ENCODE data around the gene SOD1. TPM values are rescaled to one million over a fixed set of nuclear protein-coding genes. Genes with fewer than 3 reads are reported as not detected.

Gene SOD1
- total and polyA plus RNA-seq, 10 of the 15 experiments (the other 5 are each of a cell fraction or from before 2014, with no cell fraction given) = 171 to 710 (median 313) TPM

- TF ChIP-seq CUX1 (IDR thresholded peaks at IDR 0.05; ENCODE audit: insufficient replicate concordance, low read depth, low read length) = no peak
- TF ChIP-seq SP1 (IDR thresholded peaks at IDR 0.05; ENCODE audit: low read depth, low read length) = peak; percentile 89
- peak in 1 of 2 experiments; percentile 43; a peak in 1 of 3 replicates for TF ChIP-seq EGR1 (IDR thresholded peaks at IDR 0.05; ENCODE audit: borderline replicate concordance in 1 of 2, low read depth in 2 of 2, low read length in 2 of 2)
- no peak for TF ChIP-seq ATF3 (IDR thresholded peaks at IDR 0.05; ENCODE audit: borderline replicate concordance, extremely low read depth, low read depth, low read length)
- TF ChIP-seq KLF5 (IDR thresholded peaks at IDR 0.05; ENCODE audit: partially characterized antibody) = peak; percentile 32
- 0 out of 2 replicates have a peak, but pooled peaks have one; percentile 36 for TF ChIP-seq RB1 (IDR thresholded peaks at IDR 0.05; ENCODE audit: borderline replicate concordance)
- TF ChIP-seq NR2C2 (IDR thresholded peaks at IDR 0.05; ENCODE audit: borderline replicate concordance, control insufficient read depth, insufficient read length, low read depth) = no peak
- peak; percentile 91 for TF ChIP-seq POU2F2 (IDR thresholded peaks at IDR 0.05; ENCODE audit: borderline replicate concordance, low read depth, low read length)
- peak; percentile 100 for TF ChIP-seq POLR2A (IDR thresholded peaks at IDR 0.05; ENCODE audit: low read depth, low read length)
- 0 out of 2 replicates have a peak, but pooled peaks have one; percentile 13 for TF ChIP-seq JUND (IDR thresholded peaks at IDR 0.05; ENCODE audit: low read depth, low read length)
- peak; percentile 80; the same call in 1 of the 2 replicates for TF ChIP-seq NFYB (IDR thresholded peaks at IDR 0.05; ENCODE audit: insufficient read depth, low read depth, low read length)
- peak; percentile 85 for TF ChIP-seq BACH1 (IDR thresholded peaks at IDR 0.05; ENCODE audit: borderline replicate concordance)
- peak in 1 of 2 experiments; percentile 63; a peak in 2 of 4 replicates for TF ChIP-seq BHLHE40 (IDR thresholded peaks at IDR 0.05; ENCODE audit: borderline replicate concordance in 1 of 2, low read depth in 2 of 2, low read length in 1 of 2)
- peak; percentile 82; the same call in 1 of the 2 replicates for TF ChIP-seq TCF12 (IDR thresholded peaks at IDR 0.05; ENCODE audit: low read depth, low read length)
- TF ChIP-seq NFXL1 (IDR thresholded peaks at IDR 0.05; ENCODE audit: borderline replicate concordance) = 0 out of 2 replicates have a peak, but pooled peaks have one; percentile 49
- no peak for TF ChIP-seq WRNIP1 (IDR thresholded peaks at IDR 0.05; ENCODE audit: borderline replicate concordance, low read depth, low read length)
- TF ChIP-seq POLR2AphosphoS2 (IDR thresholded peaks at IDR 0.05; ENCODE audit: low read depth, low read length) = peak; percentile 97
- no peak for TF ChIP-seq ZBTB40 (IDR thresholded peaks at IDR 0.05; ENCODE audit: borderline replicate concordance)
- TF ChIP-seq STAT1 (conservative IDR thresholded peaks at IDR 0.05) = no peak
- TF ChIP-seq PAX8 (IDR thresholded peaks at IDR 0.05) = no peak
Measured at GRCh38 chr21:31659536-31660258, at the start of gene SOD1 (continued).

Data from GM12878 (cell line).